ENCODE results near the gene DNAH5. TPM values are rescaled to one million over a fixed set of nuclear protein-coding genes. Genes with fewer than 3 reads are reported as not detected.

DNAH5 gene
- total and polyA plus RNA-seq, 7 experiments from 2014 or later = not detected

GRCh38 chr5:13673511-13673910 lies 271.0 kb downstream of the DNAH5 start:
- Histone ChIP-seq H3K4me1 (ENCODE audit: control insufficient read depth in 2 of 2, insufficient read depth in 2 of 2, low read length in 2 of 2) (no peaks in the 10 kb centered on the region), H3K27ac (ENCODE audit: low read depth, low read length) (no peak overlapping the region), H3K4me3 (ENCODE audit: low read length) (no peak overlapping the region), H3K9me3 (ENCODE audit: control insufficient read depth in 2 of 3, low read length in 3 of 3) (peaks cover 0 to 3% (median 0%) of the 10 kb centered on the region in 3 experiments), H3K36me3 (ENCODE audit: control insufficient read depth in 2 of 3, insufficient read depth in 3 of 3, low read length in 3 of 3) (no peaks in the 10 kb centered on the region), H3K27me3 (ENCODE audit: control insufficient read depth in 2 of 2, insufficient read depth in 2 of 2, low read length in 2 of 2) (no peaks in the 10 kb centered on the region)
- H3K4me1 Mint-ChIP-seq = peaks cover 0 to 1% (median 0%) of the 10 kb centered on the region in 7 donors
- ChIA-PET CTCF (no interaction called here), POLR2A (no interaction called here)
- intact Hi-C loops (cut with micrococcal nuclease) = no loop called here
- DNase-seq = no peak
- no peak for ATAC-seq
- no peaks in the 10 kb centered on the region for H3K27me3 Mint-ChIP-seq
- H3K36me3 Mint-ChIP-seq = peaks cover 0 to 3% (median 0%) of the 10 kb centered on the region in 5 donors
- H3K9me3 Mint-ChIP-seq = peaks cover 7 to 17% (median 10%) of the 10 kb centered on the region in 11 donors
- no peak overlapping the region for H3K27ac Mint-ChIP-seq
- no peak overlapping the region for H3K4me3 Mint-ChIP-seq

GRCh38 chr5:13664377-13664776 lies 280.1 kb downstream of the DNAH5 start:
- H3K4me3 ChIP-seq (ENCODE audit: low read length) = no peak overlapping the region
- no peaks in the 10 kb centered on the region for H3K4me1 ChIP-seq (ENCODE audit: control insufficient read depth in 2 of 2, insufficient read depth in 2 of 2, low read length in 2 of 2)
- no peak overlapping the region for H3K4me3 Mint-ChIP-seq
- intact Hi-C loops (cut with micrococcal nuclease) = no loop called here
- H3K4me1 Mint-ChIP-seq = no peaks in the 10 kb centered on the region
- no peak overlapping the region for H3K27ac Mint-ChIP-seq
- no peak for ATAC-seq
- no peaks in the 10 kb centered on the region for H3K27me3 Mint-ChIP-seq
- peaks cover 0 to 3% (median 0%) of the 10 kb centered on the region in 3 experiments for H3K9me3 ChIP-seq (ENCODE audit: control insufficient read depth in 2 of 3, low read length in 3 of 3)
- no peak overlapping the region for H3K27ac ChIP-seq (ENCODE audit: low read depth, low read length)
- no peak for DNase-seq
- H3K36me3 Mint-ChIP-seq = no peaks in the 10 kb centered on the region
- H3K9me3 Mint-ChIP-seq = peaks cover 0 to 20% (median 5%) of the 10 kb centered on the region in 11 donors
- ChIA-PET POLR2A (no interaction called here), CTCF (no interaction called here)
- H3K36me3 ChIP-seq (ENCODE audit: control insufficient read depth in 2 of 3, insufficient read depth in 3 of 3, low read length in 3 of 3) = no peaks in the 10 kb centered on the region
- no peaks in the 10 kb centered on the region for H3K27me3 ChIP-seq (ENCODE audit: control insufficient read depth in 2 of 2, insufficient read depth in 2 of 2, low read length in 2 of 2)

- DNase-seq = no peak
- H3K27ac ChIP-seq (ENCODE audit: low read depth, low read length) = no peak overlapping the region
- no peak for ATAC-seq
- intact Hi-C loops (cut with micrococcal nuclease) = no loop called here
- Mint-ChIP-seq H3K36me3 (no peaks in the 10 kb centered on the region), H3K4me1 (no peaks in the 10 kb centered on the region), H3K4me3 (no peak overlapping the region), H3K27ac (no peak overlapping the region), H3K9me3 (peaks cover 0 to 14% (median 3%) of the 10 kb centered on the region in 11 donors), H3K27me3 (no peaks in the 10 kb centered on the region)
- no peaks in the 10 kb centered on the region for H3K27me3 ChIP-seq (ENCODE audit: control insufficient read depth in 2 of 2, insufficient read depth in 2 of 2, low read length in 2 of 2)
- H3K4me3 ChIP-seq (ENCODE audit: low read length) = no peak overlapping the region
- H3K4me1 ChIP-seq (ENCODE audit: control insufficient read depth in 2 of 2, insufficient read depth in 2 of 2, low read length in 2 of 2) = no peaks in the 10 kb centered on the region
- ChIA-PET POLR2A (no interaction called here), CTCF (no interaction called here)
- H3K36me3 ChIP-seq (ENCODE audit: control insufficient read depth in 2 of 3, insufficient read depth in 3 of 3, low read length in 3 of 3) = no peaks in the 10 kb centered on the region
- H3K9me3 ChIP-seq (ENCODE audit: control insufficient read depth in 2 of 3, low read length in 3 of 3) = no peaks in the 10 kb centered on the region
Measured at GRCh38 chr5:13662626-13663025, 281.9 kb downstream of the DNAH5 start.

GRCh38 chr5:13661272-13661671 lies 283.2 kb downstream of the DNAH5 start:
- Mint-ChIP-seq H3K27ac (no peak overlapping the region), H3K36me3 (no peaks in the 10 kb centered on the region), H3K27me3 (no peaks in the 10 kb centered on the region), H3K9me3 (peaks cover 0 to 10% (median 3%) of the 10 kb centered on the region in 11 donors), H3K4me3 (no peak overlapping the region), H3K4me1 (no peaks in the 10 kb centered on the region)
- H3K27ac ChIP-seq (ENCODE audit: low read depth, low read length) = no peak overlapping the region
- no peak overlapping the region for H3K4me3 ChIP-seq (ENCODE audit: low read length)
- ATAC-seq = no peak
- H3K4me1 ChIP-seq (ENCODE audit: control insufficient read depth in 2 of 2, insufficient read depth in 2 of 2, low read length in 2 of 2) = no peaks in the 10 kb centered on the region
- no peaks in the 10 kb centered on the region for H3K36me3 ChIP-seq (ENCODE audit: control insufficient read depth in 2 of 3, insufficient read depth in 3 of 3, low read length in 3 of 3)
- no peaks in the 10 kb centered on the region for H3K27me3 ChIP-seq (ENCODE audit: control insufficient read depth in 2 of 2, insufficient read depth in 2 of 2, low read length in 2 of 2)
- no peak for DNase-seq
- ChIA-PET POLR2A (no interaction called here), CTCF (no interaction called here)
- H3K9me3 ChIP-seq (ENCODE audit: control insufficient read depth in 2 of 3, low read length in 3 of 3) = no peaks in the 10 kb centered on the region
- intact Hi-C loops (cut with micrococcal nuclease) = no loop called here

GRCh38 chr5:13660072-13660471 lies 284.4 kb downstream of the DNAH5 start:
- POLR2A ChIA-PET = no interaction called here
- no peak overlapping the region for H3K27ac ChIP-seq (ENCODE audit: low read depth, low read length)
- no peaks in the 10 kb centered on the region for H3K36me3 ChIP-seq (ENCODE audit: control insufficient read depth in 2 of 3, insufficient read depth in 3 of 3, low read length in 3 of 3)
- H3K36me3 Mint-ChIP-seq = no peaks in the 10 kb centered on the region
- no peak for DNase-seq
- H3K9me3 Mint-ChIP-seq = peaks cover 0 to 12% (median 3%) of the 10 kb centered on the region in 11 donors
- no peaks in the 10 kb centered on the region for H3K9me3 ChIP-seq (ENCODE audit: control insufficient read depth in 2 of 3, low read length in 3 of 3)
- H3K27me3 ChIP-seq (ENCODE audit: control insufficient read depth in 2 of 2, insufficient read depth in 2 of 2, low read length in 2 of 2) = no peaks in the 10 kb centered on the region
- H3K4me1 ChIP-seq (ENCODE audit: control insufficient read depth in 2 of 2, insufficient read depth in 2 of 2, low read length in 2 of 2) = no peaks in the 10 kb centered on the region
- no peaks in the 10 kb centered on the region for H3K27me3 Mint-ChIP-seq
- no peak overlapping the region for H3K4me3 ChIP-seq (ENCODE audit: low read length)
- ATAC-seq = no peak
- no peak overlapping the region for H3K4me3 Mint-ChIP-seq
- no peaks in the 10 kb centered on the region for H3K4me1 Mint-ChIP-seq
- intact Hi-C loops (cut with micrococcal nuclease) = no loop called here
- CTCF ChIA-PET = no interaction called here
- no peak overlapping the region for H3K27ac Mint-ChIP-seq

- intact Hi-C loops (cut with micrococcal nuclease) = no loop called here
- Mint-ChIP-seq H3K27ac (no peak overlapping the region), H3K27me3 (no peaks in the 10 kb centered on the region), H3K4me1 (no peaks in the 10 kb centered on the region), H3K4me3 (no peak overlapping the region), H3K9me3 (peaks cover 0 to 15% (median 5%) of the 10 kb centered on the region in 11 donors), H3K36me3 (no peaks in the 10 kb centered on the region)
- Histone ChIP-seq H3K27me3 (ENCODE audit: control insufficient read depth in 2 of 2, insufficient read depth in 2 of 2, low read length in 2 of 2) (no peaks in the 10 kb centered on the region), H3K27ac (ENCODE audit: low read depth, low read length) (no peak overlapping the region), H3K4me1 (ENCODE audit: control insufficient read depth in 2 of 2, insufficient read depth in 2 of 2, low read length in 2 of 2) (no peaks in the 10 kb centered on the region), H3K4me3 (ENCODE audit: low read length) (no peak overlapping the region), H3K9me3 (ENCODE audit: control insufficient read depth in 2 of 3, low read length in 3 of 3) (no peaks in the 10 kb centered on the region), H3K36me3 (ENCODE audit: control insufficient read depth in 2 of 3, insufficient read depth in 3 of 3, low read length in 3 of 3) (no peaks in the 10 kb centered on the region)
- ATAC-seq (no peak), DNase-seq (no peak)
- POLR2A ChIA-PET = no interaction called here
- CTCF ChIA-PET = no interaction called here
Measured at GRCh38 chr5:13659391-13659790, 285.1 kb downstream of the DNAH5 start.

- ChIA-PET CTCF (no interaction called here), POLR2A (no interaction called here)
- no peaks in the 10 kb centered on the region for H3K4me1 Mint-ChIP-seq
- Histone ChIP-seq H3K4me3 (ENCODE audit: low read length) (no peak overlapping the region), H3K27me3 (ENCODE audit: control insufficient read depth in 2 of 2, insufficient read depth in 2 of 2, low read length in 2 of 2) (no peaks in the 10 kb centered on the region), H3K27ac (ENCODE audit: low read depth, low read length) (no peak overlapping the region), H3K9me3 (ENCODE audit: control insufficient read depth in 2 of 3, low read length in 3 of 3) (no peaks in the 10 kb centered on the region), H3K36me3 (ENCODE audit: control insufficient read depth in 2 of 3, insufficient read depth in 3 of 3, low read length in 3 of 3) (no peaks in the 10 kb centered on the region), H3K4me1 (ENCODE audit: control insufficient read depth in 2 of 2, insufficient read depth in 2 of 2, low read length in 2 of 2) (no peaks in the 10 kb centered on the region)
- H3K27ac Mint-ChIP-seq = no peak overlapping the region
- intact Hi-C loops (cut with micrococcal nuclease) = no loop called here
- no peak for DNase-seq
- no peaks in the 10 kb centered on the region for H3K27me3 Mint-ChIP-seq
- no peaks in the 10 kb centered on the region for H3K36me3 Mint-ChIP-seq
- no peak overlapping the region for H3K4me3 Mint-ChIP-seq
- no peak for ATAC-seq
- peaks cover 0 to 15% (median 5%) of the 10 kb centered on the region in 11 donors for H3K9me3 Mint-ChIP-seq
Measured at GRCh38 chr5:13658761-13659160, 285.7 kb downstream of the DNAH5 start.

All from naive thymus-derived CD4-positive, alpha-beta T cell (primary cell).